H1 (cell line): ENCODE measurements around the gene C11orf54. TPM values are rescaled to one million over a fixed set of nuclear protein-coding genes. Genes with fewer than 3 reads are reported as not detected.
A peak's percentile ranks its signal among the peaks of the same experiment; 100 is the strongest.

Experiments
- CTCF ChIA-PET: fragments of 300-600 bp; sonication (Branson Sonifier 250); formaldehyde crosslinking; loops from one replicate; lab custom pipeline; 2021; ENCODE audit not compliant: partially characterized antibody; lab: Charles Lee
- POLR2A ChIA-PET: fragments of 300-600 bp; sonication (Branson Sonifier 250); formaldehyde crosslinking; loops from one replicate; lab custom pipeline; 2021; ENCODE audit warnings: inconsistent platforms; ENCODE audit not compliant: partially characterized antibody; lab: Charles Lee
- DNase-seq, 2 experiments: peaks; one replicate each; pipeline versions ENCODE4 v3.0.0 to v3.0.0-alpha.2; 2010 to 2022; ENCODE audit warnings: low spot score in 2 of 2, low read depth in 1 of 2, mixed read lengths in 1 of 2
- FAIRE-seq: peaks from 2 replicates; lab custom pipeline; 2011; peaks lifted over from hg19 to GRCh38; lab: Jason Lieb, UNC
- H2AFZ ChIP-seq: 2 replicates; pipeline ENCODE4 v1.8.1; 2012; ENCODE audit warnings: low read length, inconsistent platforms
- H2AK5ac ChIP-seq: 2 replicates; pipeline ENCODE4 v1.6.1; 2013; ENCODE audit warnings: low read depth, low read length
- H2BK120ac ChIP-seq: replicated peaks from 2 replicates; pipeline ENCODE3; 2013; ENCODE audit warnings: low read depth, low read length, inconsistent platforms
- H2BK12ac ChIP-seq: 2 replicates; pipeline ENCODE4 v1.6.1; 2013; ENCODE audit warnings: low read depth, low read length
- H2BK15ac ChIP-seq: 2 replicates; pipeline ENCODE4 v1.6.1; 2013; ENCODE audit warnings: low read length
- H2BK20ac ChIP-seq: 2 replicates; pipeline ENCODE4 v1.6.1; 2013; ENCODE audit warnings: low read length
- H2BK5ac ChIP-seq: 2 replicates; pipeline ENCODE4 v1.6.1; 2013; ENCODE audit warnings: low read depth, low read length
- H3K14ac ChIP-seq: 2 replicates; pipeline ENCODE4 v1.6.1; 2013; ENCODE audit warnings: inconsistent platforms; ENCODE audit not compliant: insufficient read length
- H3K18ac ChIP-seq: 2 replicates; pipeline ENCODE4 v1.6.1; 2013; ENCODE audit warnings: low read length; ENCODE audit errors: extremely low read depth
- H3K23ac ChIP-seq: 2 replicates; pipeline ENCODE4 v1.6.1; 2013; ENCODE audit warnings: inconsistent platforms; ENCODE audit not compliant: insufficient read length
- H3K23me2 ChIP-seq: 2 replicates; pipeline ENCODE4 v1.6.1; 2013; ENCODE audit warnings: low read depth, low read length
- H3K27ac ChIP-seq: 2 replicates; pipeline ENCODE4 v1.6.1; 2011; ENCODE audit warnings: low read depth, low read length, inconsistent platforms
- H3K27me3 ChIP-seq, 4 experiments: replicated peaks in 1 of 4; 1 replicate in 1 of 4; 2 replicates in 3 of 4; pipeline versions ENCODE4 v1.6.1 to v1.8.1; 2011 to 2013; ENCODE audit warnings: low read length in 3 of 4, mild to moderate bottlenecking in 3 of 4, inconsistent platforms in 2 of 4, mixed read lengths in 2 of 4, moderate library complexity in 1 of 4; ENCODE audit not compliant: control insufficient read depth in 3 of 4, insufficient read depth in 3 of 4; ENCODE audit errors: extremely low read depth in 1 of 4
- H3K36me3 ChIP-seq, 4 experiments: 2 replicates each; pipeline versions ENCODE4 v1.6.1 to v1.8.1; 2011 to 2013; ENCODE audit warnings: mild to moderate bottlenecking in 4 of 4, low read length in 3 of 4, moderate library complexity in 2 of 4, control low read depth in 1 of 4, inconsistent platforms in 1 of 4; ENCODE audit not compliant: insufficient read depth in 4 of 4, control insufficient read depth in 2 of 4
- H3K4ac ChIP-seq: replicated peaks from 2 replicates; pipeline ENCODE3; 2013; ENCODE audit warnings: low read length, low read depth, mixed read lengths, inconsistent platforms; ENCODE audit not compliant: insufficient read length
- H3K4me1 ChIP-seq, 4 experiments: replicated peaks in 1 of 4; 1 replicate in 1 of 4; 2 replicates in 3 of 4; pipeline versions ENCODE4 v1.6.1 to v1.8.1; 2011 to 2013; ENCODE audit warnings: low read length in 3 of 4, inconsistent platforms in 2 of 4, mixed read lengths in 1 of 4; ENCODE audit not compliant: insufficient read depth in 4 of 4, control insufficient read depth in 3 of 4
- H3K4me2 ChIP-seq, 2 experiments: 2 replicates each; pipeline versions ENCODE4 v1.6.1 to v1.8.1; 2011 to 2013; ENCODE audit warnings: low read depth in 2 of 2, low read length in 2 of 2, control low read depth in 1 of 2, inconsistent platforms in 1 of 2, mild to moderate bottlenecking in 1 of 2; ENCODE audit not compliant: insufficient read depth in 1 of 2
- H3K4me3 ChIP-seq, 4 experiments: fragments of 200-600, 300-600 bp in 1 of 4; sonication (generic), shearing (Covaris generic), sonication (Bioruptor Twin) in 1 of 4; 2 replicates each; pipeline versions ENCODE4 v1.5.1 to v1.8.1; 2011 to 2016; ENCODE audit warnings: low read length in 4 of 4, low read depth in 3 of 4, control low read depth in 2 of 4, inconsistent platforms in 2 of 4, mild to moderate bottlenecking in 2 of 4, mixed read lengths in 1 of 4, moderate library complexity in 1 of 4; ENCODE audit not compliant: insufficient read depth in 2 of 4; ENCODE audit errors: extremely low read depth in 1 of 4
- H3K56ac ChIP-seq: replicated peaks from 2 replicates; pipeline ENCODE3; 2013; ENCODE audit warnings: low read depth, mild to moderate bottlenecking, mixed read lengths, low read length, inconsistent platforms; ENCODE audit not compliant: insufficient read length
- H3K79me1 ChIP-seq: 2 replicates; pipeline ENCODE4 v1.6.1; 2013; ENCODE audit warnings: low read depth, low read length, control low read depth
- H3K79me2 ChIP-seq, 2 experiments: 2 replicates each; pipeline versions ENCODE4 v1.6.1 to v1.8.1; 2012 to 2013; ENCODE audit warnings: low read length in 2 of 2, mild to moderate bottlenecking in 2 of 2, inconsistent platforms in 1 of 2; ENCODE audit not compliant: insufficient read depth in 2 of 2, control insufficient read depth in 1 of 2
- H3K9ac ChIP-seq, 4 experiments: replicated peaks in 1 of 4; 1 replicate in 1 of 4; 2 replicates in 3 of 4; pipeline versions ENCODE4 v1.6.1 to v1.8.1; 2011 to 2013; ENCODE audit warnings: low read depth in 3 of 4, low read length in 3 of 4, control low read depth in 2 of 4, mild to moderate bottlenecking in 2 of 4, moderate library complexity in 2 of 4, inconsistent platforms in 1 of 4; ENCODE audit errors: extremely low read depth in 1 of 4
- H3K9me3 ChIP-seq, 2 experiments: 2 replicates each; pipeline versions ENCODE4 v1.6.1 to v1.8.1; 2012 to 2013; ENCODE audit warnings: mild to moderate bottlenecking in 2 of 2, moderate library complexity in 2 of 2, control low read depth in 1 of 2, inconsistent platforms in 1 of 2, low read depth in 1 of 2, low read length in 1 of 2, mixed read lengths in 1 of 2; ENCODE audit not compliant: insufficient read depth in 2 of 2
- H4K20me1 ChIP-seq, 2 experiments: replicated peaks in 1 of 2; 2 replicates each; pipeline versions ENCODE3 to v1.8.1; 2011 to 2013; ENCODE audit warnings: inconsistent platforms in 2 of 2, low read length in 2 of 2, mild to moderate bottlenecking in 1 of 2; ENCODE audit not compliant: insufficient read depth in 2 of 2, control insufficient read depth in 1 of 2
- H4K5ac ChIP-seq: 2 replicates; pipeline ENCODE4 v1.6.1; 2013; ENCODE audit warnings: low read length, low read depth, mixed read lengths, inconsistent platforms; ENCODE audit not compliant: insufficient read length
- H4K8ac ChIP-seq: 2 replicates; pipeline ENCODE4 v1.8.0; 2013; ENCODE audit warnings: mild to moderate bottlenecking, moderate library complexity, low read length, inconsistent platforms; ENCODE audit not compliant: insufficient read depth; ENCODE audit errors: extremely low read depth
- H4K91ac ChIP-seq: replicated peaks from 2 replicates; pipeline ENCODE3; 2013; ENCODE audit warnings: low read length, mixed read lengths, inconsistent platforms; ENCODE audit not compliant: insufficient read length
- ASH2L ChIP-seq: fragments of 200-600, 300-600 bp; sonication (generic); IDR thresholded peaks from one replicate; pipeline ENCODE4 v1.7.1; 2017; ENCODE audit warnings: low read length
- CREB1 ChIP-seq: IDR thresholded peaks from 2 replicates; pipeline ENCODE4 v1.6.1; 2012; ENCODE audit warnings: inconsistent platforms
- EGR1 ChIP-seq: IDR thresholded peaks from 2 replicates; pipeline ENCODE4 v1.6.1; 2011; ENCODE audit warnings: low read depth, low read length, borderline replicate concordance
- GABPA ChIP-seq: IDR thresholded peaks from 2 replicates; pipeline ENCODE4 v1.6.1; 2011; ENCODE audit warnings: mild to moderate bottlenecking, low read length, moderate library complexity, borderline replicate concordance; ENCODE audit not compliant: insufficient read depth
- HDAC2 ChIP-seq, 2 experiments: fragments of 300-600 bp in 1 of 2; sonication (generic) in 1 of 2; IDR thresholded peaks; 2 replicates each; pipeline ENCODE4 v1.6.1; 2011 to 2012; ENCODE audit warnings: low read depth in 2 of 2, low read length in 2 of 2, mild to moderate bottlenecking in 2 of 2, moderate library complexity in 2 of 2, borderline replicate concordance in 1 of 2, inconsistent platforms in 1 of 2
- NRF1 ChIP-seq: IDR thresholded peaks from 2 replicates; pipeline ENCODE4 v1.6.1; 2011; ENCODE audit warnings: mild to moderate bottlenecking, low read depth, low read length, improper control_type of control experiment
- POLR2A ChIP-seq, 2 experiments: IDR thresholded peaks; 1 replicate in 1 of 2; 2 replicates in 1 of 2; pipeline ENCODE4 v1.6.1; 2011; ENCODE audit warnings: low read depth in 2 of 2, low read length in 2 of 2, mild to moderate bottlenecking in 2 of 2; ENCODE audit errors: control extremely low read depth in 1 of 2
- POLR2AphosphoS5 ChIP-seq: IDR thresholded peaks from 2 replicates; pipeline ENCODE4 v1.6.1; 2011; ENCODE audit warnings: low read depth, low read length
- POU5F1 ChIP-seq: IDR thresholded peaks from 2 replicates; pipeline ENCODE4 v1.6.1; 2011; ENCODE audit warnings: low read depth, mild to moderate bottlenecking, low read length, moderate library complexity
- RNF2 ChIP-seq: fragments of 200-900, 300-1000 bp; sonication (generic); IDR thresholded peaks from 2 replicates; pipeline ENCODE4 v1.7.1; 2016; ENCODE audit warnings: borderline replicate concordance, low read depth, mild to moderate bottlenecking, antibody characterized with exemption, low read length; ENCODE audit not compliant: poor library complexity, severe bottlenecking; ENCODE audit errors: missing control alignments
- SIRT6 ChIP-seq: IDR thresholded peaks from one replicate; pipeline ENCODE4 v1.7.1; 2012; ENCODE audit warnings: low read length, inconsistent platforms
- SP1 ChIP-seq: IDR thresholded peaks from 2 replicates; pipeline ENCODE4 v1.6.1; 2011; ENCODE audit warnings: low read depth, low read length
- WGBS, 2 experiments: shearing (Covaris generic) in 1 of 2; methylation state at CpG; one replicate each; pipeline versions ENCODE4 v1.1.6 to v1.1.7; 2013 to 2015; ENCODE audit warnings: low lambda C conversion rate in 2 of 2, mixed read lengths in 2 of 2, inconsistent platforms in 1 of 2, low coverage in 1 of 2, missing lambda C conversion rate in 1 of 2; ENCODE audit not compliant: insufficient replicate concordance in 2 of 2, insufficient coverage in 1 of 2, insufficient read length in 1 of 2; ENCODE audit errors: extremely low coverage in 1 of 2, missing lambda C conversion rate in 1 of 2; 5-methylcytosine and 5-hydroxymethylcytosine counted together
- polyA plus RNA-seq, 7 experiments: library from polyadenylated mRNA; depleted of rRNA in 3 of 7; stranded (reverse) in 5 of 7; unstranded in 2 of 7; fragments of >200 nt in 5 of 7; fragments of 200-250 nt in 2 of 7; gene quantifications; 1 replicate in 5 of 7; 2 replicates in 1 of 7; 4 replicates in 1 of 7; pipeline versions ENCODE4 v1.2.1 to v1.2.3, GENCODE V29; 2011 to 2013; ENCODE audit warnings: missing spikeins in 2 of 7, mixed read lengths in 2 of 7
- total RNA-seq: library from RNA; stranded (reverse); fragmentation: NEBNext Ultra II Directional; extraction: Animal tissue kit (Norgen Biotek cat#: 25700); gene quantifications from 2 replicates; pipeline ENCODE4 v1.2.1, GENCODE V29; 2021

C11orf54 gene
- total and polyA plus RNA-seq, 2 of the 8 experiments (the other 6 are each of a cell fraction or from before 2014, with no cell fraction given) = 14.7 to 24.5 TPM

DNA sequence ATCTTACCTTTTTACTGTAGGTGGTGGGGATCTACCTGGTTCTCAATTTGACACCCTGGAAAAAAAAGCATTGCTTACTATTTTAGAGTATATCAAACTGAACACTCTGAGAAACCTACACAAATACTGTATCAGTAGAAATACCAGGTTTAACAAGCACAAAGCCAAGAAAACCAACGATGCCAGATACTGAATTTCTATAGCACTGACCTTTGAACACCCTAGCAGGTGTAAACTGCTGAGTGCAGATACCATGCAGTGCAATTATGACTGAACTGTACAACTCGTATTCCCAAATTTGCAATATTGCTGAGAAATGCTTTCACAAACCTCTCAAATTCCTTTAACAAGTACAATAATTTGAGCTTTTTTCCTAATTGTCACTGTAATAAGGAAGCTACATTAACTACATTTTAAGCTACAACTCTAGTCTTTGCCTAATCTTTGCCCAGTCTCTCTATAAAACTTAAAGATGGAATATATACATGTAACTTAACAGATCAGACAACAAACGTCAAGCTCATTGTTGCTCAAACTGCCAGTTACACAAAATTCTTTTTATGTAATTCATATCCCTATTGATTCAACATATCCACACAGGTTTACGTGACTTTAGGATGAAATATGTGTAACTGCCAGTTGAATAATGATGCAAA lies 9.1 kb upstream of the C11orf54 start:
- DNase-seq (no peak), FAIRE-seq (no peak)
- no peak overlapping the region for H3K14ac ChIP-seq
- H3K36me3 ChIP-seq = peaks cover 44 to 98% (median 82%) of the 10 kb centered on the region in 4 experiments
- no peaks in the 10 kb centered on the region for H3K27me3 ChIP-seq
- no peaks in the 10 kb centered on the region for H3K9me3 ChIP-seq
- H3K79me2 ChIP-seq = peaks cover 0 to 28% of the 10 kb centered on the region in 2 experiments; a peak in 2 of 4 replicates
- H3K27ac ChIP-seq = no peak overlapping the region
- H3K56ac ChIP-seq = no peak overlapping the region
- TF ChIP-seq GABPA = no peak
- TF ChIP-seq POLR2AphosphoS5 = peak; percentile 17; the same call in 1 of the 2 replicates
- TF ChIP-seq CREB1 = no peak
- no peak for TF ChIP-seq EGR1
- no peak for TF ChIP-seq ASH2L
- no peak for TF ChIP-seq SIRT6
- TF ChIP-seq RNF2 = no peak
- no peak for TF ChIP-seq NRF1
- TF ChIP-seq POU5F1 = no peak
- no peak for TF ChIP-seq HDAC2 (IDR thresholded peaks at IDR 0.05; ENCODE audit: borderline replicate concordance in 1 of 2, low read depth in 2 of 2, low read length in 2 of 2)
- peak; percentile 25 to 54 for TF ChIP-seq POLR2A (IDR thresholded peaks at IDR 0.05; ENCODE audit: control extremely low read depth in 1 of 2, low read depth in 2 of 2, low read length in 2 of 2)
- TF ChIP-seq SP1 = no peak
- no peak overlapping the region for H4K91ac ChIP-seq
- no peak overlapping the region for H3K18ac ChIP-seq
- H3K23me2 ChIP-seq = no peaks in the 10 kb centered on the region
- H2BK15ac ChIP-seq = no peak overlapping the region
- no peak overlapping the region for H3K4me2 ChIP-seq
- no peak overlapping the region for H3K9ac ChIP-seq
- no peak overlapping the region for H4K8ac ChIP-seq
- no peaks in the 10 kb centered on the region for H3K79me1 ChIP-seq
- H4K5ac ChIP-seq = no peak overlapping the region
- H3K4me3 ChIP-seq = no peak overlapping the region
- H2BK5ac ChIP-seq = no peak overlapping the region
- no peak overlapping the region for H2BK120ac ChIP-seq
- no peak overlapping the region for H2BK20ac ChIP-seq
- H3K4me1 ChIP-seq = no peaks in the 10 kb centered on the region
- no peak overlapping the region for H2AFZ ChIP-seq
- no peak overlapping the region for H2AK5ac ChIP-seq
- ChIA-PET POLR2A (interaction anchor here (0.6 to 21.2 kb wide), 10 partner anchors 4 to 536 kb away, joined by 3 to 495 read pairs (median 6); partner anchors contain the start of genes C11orf54, MED17 and TAF1D), CTCF (interaction anchor here (1.5 kb wide), 1 partner anchor 8 kb away, joined by 3 read pairs; the partner anchor contains the start of gene TAF1D)
- H4K20me1 ChIP-seq = peaks cover 11 to 17% of the 10 kb centered on the region in 2 experiments
- no peak overlapping the region for H3K23ac ChIP-seq
- WGBS, 2 experiments = 91% methylated on average over 4 of the region's 4 CpGs; no CpG with 5 or more reads in 1 of the 2 experiments
- H2BK12ac ChIP-seq = no peak overlapping the region
- no peak overlapping the region for H3K4ac ChIP-seq
